Activated CD4-positive, alpha-beta T cell treated with anti-CD3 and anti-CD28 coated beads, Interleukin-2, amount 10 ng/mL, durations not matched to agents 7 days and 5 days (primary cell): ENCODE measurements around the gene CAPS2. TPM values are rescaled to one million over a fixed set of nuclear protein-coding genes. Genes with fewer than 3 reads are reported as not detected.
"Not testable (repeated sequence)": the region's sequence is repeated elsewhere in the genome, so short reads cannot be mapped to it uniquely, and the experiment has no call there.

ENCODE experiments used
- CTCF ChIA-PET: fragments of 350-600 bp; sonication (Branson Sonifier 250); formaldehyde crosslinking; loops from one replicate; lab custom pipeline; 2021; ENCODE audit warnings: antibody characterized with exemption; lab: Charles Lee
- POLR2A ChIA-PET: fragments of 350-600 bp; sonication (Branson Sonifier 250); formaldehyde crosslinking; loops from one replicate; lab custom pipeline; 2021; ENCODE audit warnings: antibody characterized with exemption; lab: Charles Lee
- DNase-seq: peaks from one replicate; pipeline ENCODE4 v3.0.0-alpha.2; 2020
- H3K27ac Mint-ChIP-seq: one replicate; pipeline ENCODE4 v1.8.0; 2021; ENCODE audit warnings: mild to moderate bottlenecking, moderate library complexity, mixed read lengths
- H3K27me3 Mint-ChIP-seq: one replicate; pipeline ENCODE4 v1.8.0; 2021; ENCODE audit warnings: mixed read lengths
- H3K36me3 Mint-ChIP-seq: one replicate; pipeline ENCODE4 v1.8.0; 2021; ENCODE audit warnings: low read depth, mixed read lengths
- H3K4me1 Mint-ChIP-seq: one replicate; pipeline ENCODE4 v1.8.0; 2021; ENCODE audit warnings: mixed read lengths
- H3K4me3 Mint-ChIP-seq: one replicate; pipeline ENCODE4 v1.8.0; 2021; ENCODE audit warnings: mild to moderate bottlenecking, moderate library complexity, mixed read lengths
- H3K9me3 Mint-ChIP-seq: one replicate; pipeline ENCODE4 v1.8.0; 2021; ENCODE audit warnings: mixed read lengths
- total RNA-seq, 2 experiments: library from RNA; stranded (reverse); gene quantifications; one replicate each; pipeline ENCODE4 v1.2.3, GENCODE V29; 2021

Gene CAPS2
- total RNA-seq: 1 to 10 TPM; 1.3 to 2.1 TPM

DNA sequence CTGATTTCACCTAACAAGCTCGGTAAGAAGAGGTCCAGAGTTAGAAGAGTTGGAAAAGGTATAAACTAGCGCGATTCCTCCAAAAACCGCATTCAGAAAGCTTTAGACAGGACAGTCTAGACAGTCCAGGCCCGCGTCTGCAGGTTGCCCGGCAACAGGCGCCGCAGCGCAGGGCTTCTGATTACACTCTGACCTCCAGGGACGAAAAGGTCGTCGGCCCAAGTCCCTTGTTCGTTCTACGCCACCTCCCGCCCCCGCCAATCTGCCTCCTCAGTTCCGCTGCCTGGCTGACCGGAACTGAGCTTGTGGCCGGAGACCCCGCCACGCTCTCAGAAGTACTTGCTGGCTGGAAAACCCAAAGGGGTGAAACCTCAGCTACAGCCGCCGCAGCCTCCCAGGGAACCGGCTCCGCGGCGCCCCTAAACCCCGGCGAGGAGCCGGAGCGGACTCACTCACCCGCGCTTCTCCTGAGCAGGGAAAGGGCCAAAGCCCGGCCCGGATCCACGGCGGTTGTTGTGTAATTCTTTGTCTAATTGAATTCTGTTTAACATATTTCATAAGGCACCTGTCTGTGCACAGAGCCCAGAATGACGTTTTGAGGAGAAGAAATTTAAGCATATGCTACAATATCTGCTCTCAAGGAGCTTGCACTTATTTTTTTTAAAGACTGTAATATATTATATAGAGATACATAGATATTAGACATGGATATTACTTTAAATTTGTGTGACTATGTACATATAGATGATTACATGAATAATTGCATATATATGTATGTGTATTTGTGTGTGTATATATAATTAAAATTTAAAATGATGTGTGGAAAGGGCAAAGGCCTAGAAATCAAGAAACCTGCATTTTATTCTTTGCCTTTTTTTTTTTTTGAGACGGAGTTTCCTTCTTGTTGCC lies at the start of gene CAPS2:
CAPS2 (minus strand) TSS at position 407 of the 909 bp plus-strand sequence. CDS start 3,826 bp downstream, outside the sequence.
- DNase-seq: peak; percentile 68
- peaks cover 18% of the 10 kb centered on the region for H3K4me1 Mint-ChIP-seq
- no peak within 1 kb of the TSS for H3K27ac Mint-ChIP-seq
- peak within 1 kb of the TSS; percentile 78 for H3K4me3 Mint-ChIP-seq
- H3K27me3 Mint-ChIP-seq: peaks cover 51% of the 10 kb centered on the region
- ChIA-PET CTCF (interaction anchor here (0.6 to 0.8 kb wide), 2 partner anchors 150 to 1125 kb away, joined by 3 read pairs; partner anchors contain the start of gene GLIPR1), POLR2A (interaction anchor here (0.6 kb wide), 1 partner anchor 341 kb away, joined by 5 read pairs; no protein-coding TSS in a partner anchor)
- no peaks in the 10 kb centered on the region for H3K9me3 Mint-ChIP-seq
- H3K36me3 Mint-ChIP-seq: no peaks in the 10 kb centered on the region

DNA sequence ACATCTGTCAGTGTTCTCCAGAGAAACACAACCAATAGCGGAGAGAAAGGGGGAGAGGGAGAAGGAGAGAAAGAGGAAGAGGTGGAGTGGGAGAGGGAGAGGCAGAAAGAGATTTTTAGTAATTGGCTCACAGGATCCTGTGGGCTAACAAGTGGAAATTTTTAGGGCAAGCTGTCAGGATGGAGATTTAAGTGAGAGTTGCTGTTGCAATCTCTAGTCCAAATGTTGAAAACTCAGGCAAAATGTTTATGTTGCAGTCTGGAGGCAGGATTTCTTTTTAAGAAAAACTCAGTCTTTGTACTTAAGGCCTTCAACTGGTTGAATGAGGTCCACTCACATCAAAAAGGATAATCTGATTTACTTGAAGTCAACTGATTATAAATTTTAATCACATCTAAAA lies 48.2 kb upstream of the CAPS2 start:
- no peak overlapping the region for H3K27ac Mint-ChIP-seq
- POLR2A ChIA-PET: no interaction called here
- no peaks in the 10 kb centered on the region for H3K27me3 Mint-ChIP-seq
- no peaks in the 10 kb centered on the region for H3K4me1 Mint-ChIP-seq
- CTCF ChIA-PET: no interaction called here
- no peaks in the 10 kb centered on the region for H3K36me3 Mint-ChIP-seq
- DNase-seq: no peak
- H3K4me3 Mint-ChIP-seq: no peak overlapping the region
- H3K9me3 Mint-ChIP-seq: peaks cover 3% of the 10 kb centered on the region

DNA sequence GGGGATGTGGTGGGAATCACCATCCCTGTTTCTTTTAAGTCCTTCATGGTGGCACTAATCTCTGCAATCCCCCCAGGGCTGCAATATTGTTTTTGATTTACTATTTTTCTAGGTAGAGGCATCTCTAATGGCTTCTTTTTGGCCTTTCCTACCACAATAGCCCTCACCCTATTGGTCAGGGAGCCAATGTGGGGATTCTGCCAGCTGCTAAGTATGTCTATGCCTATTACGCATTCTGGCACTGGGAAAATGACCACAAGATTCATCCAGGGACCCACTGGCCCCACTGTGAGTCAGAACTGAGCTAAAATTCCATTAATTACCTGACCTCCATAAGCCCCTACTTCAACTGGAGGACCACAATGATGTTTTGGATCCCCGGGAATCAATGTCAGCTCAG lies 44.8 kb upstream of the CAPS2 start:
- H3K27me3 Mint-ChIP-seq: no peaks in the 10 kb centered on the region
- CTCF ChIA-PET: no interaction called here
- H3K27ac Mint-ChIP-seq: no peak overlapping the region
- no peaks in the 10 kb centered on the region for H3K4me1 Mint-ChIP-seq
- no peak overlapping the region for H3K4me3 Mint-ChIP-seq
- POLR2A ChIA-PET: no interaction called here
- peaks cover 3% of the 10 kb centered on the region for H3K9me3 Mint-ChIP-seq
- no peaks in the 10 kb centered on the region for H3K36me3 Mint-ChIP-seq
- no peak for DNase-seq

DNA sequence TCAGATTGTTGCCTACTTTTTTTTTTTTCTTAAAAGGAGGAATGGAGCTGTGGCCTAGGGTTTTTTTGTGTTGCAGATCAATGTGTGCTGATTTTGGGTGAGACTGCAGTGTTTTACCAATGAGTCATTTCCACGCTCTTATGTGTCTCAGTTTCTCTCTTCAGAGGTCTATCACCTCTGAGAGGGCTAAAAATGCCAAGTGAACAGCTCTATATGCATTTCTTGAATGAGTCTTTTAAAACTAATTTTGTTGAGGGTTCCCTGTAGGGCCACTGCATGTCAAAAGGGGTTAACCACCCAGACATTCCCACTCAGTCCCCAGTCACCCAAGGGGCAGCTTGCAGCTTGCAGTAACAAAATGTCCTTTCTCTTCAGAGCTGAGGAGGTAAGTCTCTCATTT lies 36.5 kb upstream of the CAPS2 start:
- no peak overlapping the region for H3K27ac Mint-ChIP-seq
- no peaks in the 10 kb centered on the region for H3K9me3 Mint-ChIP-seq
- peaks cover 1% of the 10 kb centered on the region for H3K4me1 Mint-ChIP-seq
- DNase-seq: no peak
- POLR2A ChIA-PET: no interaction called here
- H3K27me3 Mint-ChIP-seq: no peaks in the 10 kb centered on the region
- no peak overlapping the region for H3K4me3 Mint-ChIP-seq
- CTCF ChIA-PET: interaction anchor here (0.7 kb wide), 1 partner anchor 94 kb away, joined by 3 read pairs; no protein-coding TSS in a partner anchor
- no peaks in the 10 kb centered on the region for H3K36me3 Mint-ChIP-seq

DNA sequence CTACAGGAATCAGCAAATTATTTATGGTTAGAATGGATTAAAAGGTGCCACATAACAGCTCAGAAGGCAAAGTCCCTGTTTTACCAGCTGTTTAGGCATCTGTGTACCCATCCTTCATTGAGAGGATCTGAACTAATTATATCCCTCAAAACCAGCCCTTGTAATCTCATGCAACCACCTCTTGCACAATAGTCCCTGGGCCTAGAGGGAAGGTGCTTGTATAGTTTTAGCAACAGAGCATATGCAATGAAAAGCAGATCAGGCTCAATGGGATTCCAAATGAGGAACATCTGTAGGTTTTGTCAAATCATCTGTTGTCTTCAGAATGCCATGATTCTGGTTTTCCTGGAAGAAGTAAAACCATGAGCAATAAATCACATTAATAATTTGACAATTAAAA lies 34.8 kb upstream of the CAPS2 start:
- Mint-ChIP-seq H3K27me3 (no peaks in the 10 kb centered on the region), H3K4me1 (peaks cover 11% of the 10 kb centered on the region), H3K4me3 (no peak overlapping the region), H3K27ac (no peak overlapping the region), H3K36me3 (no peaks in the 10 kb centered on the region), H3K9me3 (peaks cover 8% of the 10 kb centered on the region)
- DNase-seq: no peak
- ChIA-PET POLR2A (no interaction called here), CTCF (no interaction called here)

DNA sequence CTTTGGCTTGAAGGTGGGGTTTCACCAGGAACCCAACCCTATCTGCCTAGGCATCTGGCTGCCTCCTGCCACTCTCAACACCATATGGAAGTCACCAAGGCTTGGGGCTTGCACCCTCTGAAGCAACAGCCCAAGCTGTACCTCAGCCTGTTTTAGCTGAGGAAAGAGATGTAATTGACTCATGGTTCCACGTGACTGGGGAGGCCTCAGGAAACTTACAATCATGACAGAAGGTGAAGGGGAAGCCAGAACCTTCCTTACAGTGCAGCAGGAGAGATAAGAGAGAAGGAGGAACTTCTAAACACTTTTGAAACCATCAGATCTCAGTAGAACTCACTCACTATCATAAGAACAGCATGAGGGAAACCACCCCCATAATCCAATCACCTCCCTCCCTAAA lies 31.3 kb upstream of the CAPS2 start:
- Mint-ChIP-seq H3K27ac (no peak overlapping the region), H3K9me3 (peaks cover 8% of the 10 kb centered on the region), H3K27me3 (no peaks in the 10 kb centered on the region), H3K4me3 (no peak overlapping the region), H3K4me1 (peaks cover 10% of the 10 kb centered on the region), H3K36me3 (no peaks in the 10 kb centered on the region)
- no peak for DNase-seq
- CTCF ChIA-PET: interaction anchor here (1.3 kb wide), 1 partner anchor 29 kb away, joined by 4 read pairs; the partner anchor contains the start of gene GLIPR1L2
- POLR2A ChIA-PET: no interaction called here

DNA sequence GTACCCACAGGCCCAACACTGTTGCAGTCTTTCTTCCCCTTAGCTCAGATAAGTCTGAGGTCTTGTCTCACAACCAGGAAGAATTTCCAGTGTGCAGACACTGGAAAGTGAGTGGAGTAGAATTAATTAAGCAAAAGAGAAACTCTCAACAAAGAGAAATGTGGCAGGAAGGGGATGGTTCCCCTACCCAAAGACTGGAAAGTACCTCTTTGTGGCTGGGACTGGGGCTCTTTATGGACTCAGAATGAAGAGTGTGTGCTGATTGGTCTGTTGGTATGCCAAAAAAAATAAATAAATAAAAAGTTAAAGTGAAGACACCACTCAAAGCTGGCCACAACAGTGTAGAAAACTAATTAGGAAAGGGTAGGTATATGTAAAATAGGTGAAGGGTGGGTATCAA lies 30.8 kb upstream of the CAPS2 start:
- peaks cover 10% of the 10 kb centered on the region for H3K4me1 Mint-ChIP-seq
- ChIA-PET POLR2A (no interaction called here), CTCF (interaction anchor here (0.6 to 1.3 kb wide), 2 partner anchors 30 to 35 kb away, joined by 3 to 4 read pairs; partner anchors contain the start of gene GLIPR1L2)
- no peak overlapping the region for H3K4me3 Mint-ChIP-seq
- no peaks in the 10 kb centered on the region for H3K36me3 Mint-ChIP-seq
- peaks cover 8% of the 10 kb centered on the region for H3K9me3 Mint-ChIP-seq
- DNase-seq: no peak
- no peaks in the 10 kb centered on the region for H3K27me3 Mint-ChIP-seq
- H3K27ac Mint-ChIP-seq: peak overlapping the region; percentile 50

DNA sequence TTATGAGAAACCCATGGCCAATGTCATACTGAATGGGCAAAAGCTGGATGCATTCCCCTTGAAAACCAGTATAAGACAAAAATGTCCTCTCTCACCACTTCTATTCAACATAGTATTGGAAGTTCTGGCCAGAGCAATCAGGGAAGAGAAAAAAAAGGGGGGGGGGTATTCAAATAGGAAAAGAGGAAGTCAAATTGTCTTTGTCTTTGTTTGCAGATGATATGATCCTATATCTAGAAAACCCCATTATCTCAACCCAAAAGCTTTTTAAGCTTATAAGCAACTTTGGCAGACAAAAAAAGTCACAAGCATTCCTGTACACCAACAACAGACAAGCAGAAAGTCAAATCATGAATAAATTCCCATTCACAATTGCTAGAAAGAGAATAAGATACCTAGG lies 23.9 kb upstream of the CAPS2 start:
- Mint-ChIP-seq H3K27me3 (peaks cover 2% of the 10 kb centered on the region), H3K27ac (no peak overlapping the region), H3K9me3 (peaks cover 11% of the 10 kb centered on the region), H3K36me3 (no peaks in the 10 kb centered on the region), H3K4me1 (peaks cover 5% of the 10 kb centered on the region), H3K4me3 (no peak overlapping the region)
- POLR2A ChIA-PET: no interaction called here
- DNase-seq: no peak
- CTCF ChIA-PET: interaction anchor here (1.1 kb wide), 1 partner anchor 37 kb away, joined by 4 read pairs; the partner anchor contains the start of gene GLIPR1L2

DNA sequence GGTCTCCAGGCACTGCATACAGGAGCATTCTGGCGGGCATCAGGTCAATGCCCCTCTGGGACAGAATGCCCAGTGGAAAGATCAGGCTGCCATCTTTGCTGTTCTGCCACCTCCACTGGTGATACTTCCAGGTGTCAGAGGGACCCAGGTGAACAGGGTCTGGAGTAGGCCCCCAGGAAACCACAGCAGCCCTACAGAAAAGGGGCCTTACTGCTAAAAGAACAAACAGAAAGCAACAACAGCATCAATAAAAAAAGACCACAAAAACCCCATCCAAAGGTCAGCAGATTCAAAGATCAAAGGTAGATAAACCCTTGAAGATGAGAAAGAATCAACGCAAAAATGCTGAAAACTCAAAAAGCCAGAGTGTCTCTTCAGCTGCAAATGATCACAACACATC lies 20.3 kb upstream of the CAPS2 start:
- Mint-ChIP-seq H3K27me3 (peaks cover 2% of the 10 kb centered on the region), H3K9me3 (peaks cover 11% of the 10 kb centered on the region), H3K27ac (no peak overlapping the region), H3K4me1 (peaks cover 10% of the 10 kb centered on the region), H3K4me3 (no peak overlapping the region), H3K36me3 (peaks cover 1% of the 10 kb centered on the region)
- CTCF ChIA-PET: no interaction called here
- POLR2A ChIA-PET: no interaction called here
- no peak for DNase-seq

DNA sequence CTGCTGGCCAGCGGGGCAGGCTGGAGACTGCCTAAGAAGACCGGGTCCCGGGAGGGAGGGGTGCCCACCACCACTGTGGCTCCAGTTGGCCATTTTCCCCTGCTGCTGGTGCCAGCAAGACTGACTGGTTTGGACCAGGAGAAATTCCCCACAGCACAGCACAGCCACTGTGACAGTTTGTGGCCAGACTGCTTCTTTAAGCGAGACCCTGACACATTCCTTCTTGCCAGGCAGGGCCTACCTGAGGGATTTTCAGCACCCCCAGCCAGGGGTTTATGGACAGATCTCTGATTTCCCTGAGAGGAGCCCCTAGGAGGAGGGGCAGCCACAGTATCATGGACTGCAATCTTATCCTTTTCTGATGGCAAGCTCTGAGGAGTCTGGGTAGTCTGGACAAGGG lies 19.8 kb upstream of the CAPS2 start:
- H3K27ac Mint-ChIP-seq: no peak overlapping the region
- ChIA-PET CTCF (no interaction called here), POLR2A (no interaction called here)
- DNase-seq: no peak
- H3K9me3 Mint-ChIP-seq: peaks cover 7% of the 10 kb centered on the region
- no peak overlapping the region for H3K4me3 Mint-ChIP-seq
- H3K36me3 Mint-ChIP-seq: peaks cover 1% of the 10 kb centered on the region
- peaks cover 3% of the 10 kb centered on the region for H3K27me3 Mint-ChIP-seq
- peaks cover 10% of the 10 kb centered on the region for H3K4me1 Mint-ChIP-seq

DNA sequence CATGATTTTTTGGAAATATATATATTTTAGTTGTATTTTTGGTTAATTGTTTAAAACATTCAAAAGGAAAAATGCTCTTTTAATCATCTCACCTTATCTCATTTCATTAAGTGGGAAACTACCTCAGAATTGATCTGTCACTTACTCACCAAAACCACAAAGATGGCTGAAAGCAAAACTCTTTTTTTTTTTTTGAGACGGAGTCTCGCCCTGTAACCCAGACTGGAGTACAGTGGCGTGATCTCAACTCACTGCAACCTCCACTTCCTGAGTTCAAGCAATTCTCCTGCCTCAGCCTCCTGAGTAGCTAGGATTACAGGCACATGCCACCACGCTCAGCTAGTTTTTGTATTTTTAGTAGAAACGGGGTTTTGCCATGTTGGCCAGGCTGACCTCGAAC lies 16.1 kb upstream of the CAPS2 start:
- H3K9me3 Mint-ChIP-seq, H3K4me3 Mint-ChIP-seq, H3K27ac Mint-ChIP-seq, CTCF ChIA-PET, H3K36me3 Mint-ChIP-seq, H3K4me1 Mint-ChIP-seq, DNase-seq: not testable (repeated sequence)
- H3K27me3 Mint-ChIP-seq: peaks cover 14% of the 10 kb centered on the region
- POLR2A ChIA-PET: interaction anchor here (0.7 kb wide), 1 partner anchor 1099 kb away, joined by 3 read pairs; no protein-coding TSS in a partner anchor

DNA sequence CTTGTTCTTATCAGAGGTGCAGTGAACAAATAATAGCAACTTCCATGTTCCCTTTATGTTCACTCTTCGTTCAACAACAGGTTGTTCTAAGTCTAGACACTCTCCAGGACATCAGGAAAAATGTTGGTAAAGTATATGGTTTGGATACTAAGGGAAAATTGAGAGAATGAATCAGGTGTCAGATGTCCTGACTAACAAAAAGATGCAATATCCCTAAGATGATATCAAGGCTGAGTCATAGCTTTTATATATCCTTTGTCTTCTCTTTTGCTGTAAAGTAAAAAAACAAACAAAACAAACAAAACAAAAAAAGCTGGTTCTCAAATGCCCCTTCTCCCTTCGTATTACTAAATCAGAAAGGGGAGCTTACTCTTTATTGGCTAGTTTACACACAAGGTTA lies 15.4 kb upstream of the CAPS2 start:
- POLR2A ChIA-PET: no interaction called here

DNA sequence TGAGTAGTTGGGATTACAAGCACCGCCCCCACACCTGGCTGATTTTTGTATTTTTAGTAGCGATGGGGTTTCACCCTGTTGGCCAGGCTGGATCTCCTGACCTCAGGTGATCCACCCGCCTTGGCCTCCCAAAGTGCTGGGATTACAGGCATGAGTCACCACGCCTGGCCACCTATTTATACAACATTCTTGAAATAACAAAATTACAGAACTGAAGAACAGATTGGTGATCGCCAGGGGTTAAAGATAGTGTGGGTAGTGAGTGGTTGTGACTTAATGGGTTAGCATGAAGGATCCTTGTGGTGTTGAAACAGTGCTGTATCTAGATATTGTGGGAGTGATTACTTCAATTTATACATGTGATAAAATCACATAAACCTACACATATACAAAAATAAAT lies 11.7 kb upstream of the CAPS2 start:
- Mint-ChIP-seq H3K9me3 (peaks cover under 1% of the 10 kb centered on the region), H3K27ac (no peak overlapping the region), H3K27me3 (peaks cover 23% of the 10 kb centered on the region), H3K4me1 (peaks cover 16% of the 10 kb centered on the region), H3K4me3 (no peak overlapping the region), H3K36me3 (peaks cover under 1% of the 10 kb centered on the region)
- CTCF ChIA-PET: no interaction called here
- DNase-seq: no peak
- POLR2A ChIA-PET: no interaction called here

More for the DNA sequence above, 15.4 kb upstream of the CAPS2 start:
- DNase-seq: no peak
- Mint-ChIP-seq H3K36me3 (peaks cover 1% of the 10 kb centered on the region), H3K27ac (no peak overlapping the region), H3K9me3 (peaks cover 2% of the 10 kb centered on the region), H3K4me3 (no peak overlapping the region), H3K4me1 (peaks cover 7% of the 10 kb centered on the region), H3K27me3 (peaks cover 14% of the 10 kb centered on the region)
- CTCF ChIA-PET: interaction anchor here (1.5 kb wide), 1 partner anchor 135 kb away, joined by 4 read pairs; the partner anchor contains the start of gene GLIPR1
